ENCODE data around the gene MKRN1. TPM values are rescaled to one million over a fixed set of nuclear protein-coding genes. Genes with fewer than 3 reads are reported as not detected.

MKRN1 gene
- 68.8 and 89.3 TPM in 2 replicates for total RNA-seq (2014; rRNA removed; shearing (Covaris generic); ENCODE audit: low replicate concordance)

GRCh38 chr7:140479062-140479738 is at the start of gene MKRN1:
Gene MKRN1, minus strand, starts transcription at chr7:140479505. Its CDS starts 161 bp downstream, at chr7:140479344.
- Histone ChIP-seq H3K79me2 (ENCODE audit: low read length) (peaks cover 48% of the 10 kb centered on the region), H3K27me3 (ENCODE audit: low read length) (no peaks in the 10 kb centered on the region), H3K9me2 (replicated peaks; ENCODE audit: insufficient read depth, low read length) (no peaks in the 10 kb centered on the region), H3K36me3 (ENCODE audit: insufficient read depth, low read length) (no peaks in the 10 kb centered on the region), H2AFZ (ENCODE audit: low read length) (peak within 1 kb of the TSS; percentile 89), H3K9ac (ENCODE audit: low read length) (peak within 1 kb of the TSS; percentile 92), H3K4me1 (ENCODE audit: low read length) (peaks cover 30% of the 10 kb centered on the region), H3K27ac (ENCODE audit: low read length) (peak within 1 kb of the TSS; percentile 85), H3K9me3 (ENCODE audit: low read length) (no peaks in the 10 kb centered on the region), H3K4me2 (ENCODE audit: low read depth, low read length, poor library complexity, severe bottlenecking) (peak within 1 kb of the TSS; percentile 86), H3K4me3 (ENCODE audit: low read length) (peak within 1 kb of the TSS; percentile 98), H4K20me1 (ENCODE audit: insufficient read depth, low read depth, low read length) (peaks cover 27% of the 10 kb centered on the region)
- peak; percentile 97 for DNase-seq

GRCh38 chr7:140526787-140527664 is 47.7 kb upstream of the MKRN1 start:
- no peak for DNase-seq
- Histone ChIP-seq H3K4me2 (ENCODE audit: low read depth, low read length, poor library complexity, severe bottlenecking) (no peak overlapping the region), H2AFZ (ENCODE audit: low read length) (no peak overlapping the region), H3K36me3 (ENCODE audit: insufficient read depth, low read length) (no peaks in the 10 kb centered on the region), H3K27ac (ENCODE audit: low read length) (no peak overlapping the region), H3K9me2 (replicated peaks; ENCODE audit: insufficient read depth, low read length) (no peaks in the 10 kb centered on the region), H3K4me1 (ENCODE audit: low read length) (no peaks in the 10 kb centered on the region), H3K4me3 (ENCODE audit: low read length) (no peak overlapping the region), H3K9ac (ENCODE audit: low read length) (no peak overlapping the region), H4K20me1 (ENCODE audit: insufficient read depth, low read depth, low read length) (no peaks in the 10 kb centered on the region), H3K9me3 (ENCODE audit: low read length) (no peaks in the 10 kb centered on the region), H3K79me2 (ENCODE audit: low read length) (no peaks in the 10 kb centered on the region), H3K27me3 (ENCODE audit: low read length) (no peaks in the 10 kb centered on the region)

GRCh38 chr7:140526214-140526613 is 46.9 kb upstream of the MKRN1 start:
- Histone ChIP-seq H3K79me2 (ENCODE audit: low read length) (no peaks in the 10 kb centered on the region), H4K20me1 (ENCODE audit: insufficient read depth, low read depth, low read length) (no peaks in the 10 kb centered on the region), H3K4me3 (ENCODE audit: low read length) (no peak overlapping the region), H3K4me2 (ENCODE audit: low read depth, low read length, poor library complexity, severe bottlenecking) (no peak overlapping the region), H3K4me1 (ENCODE audit: low read length) (no peaks in the 10 kb centered on the region), H2AFZ (ENCODE audit: low read length) (no peak overlapping the region), H3K27me3 (ENCODE audit: low read length) (no peaks in the 10 kb centered on the region), H3K9me2 (replicated peaks; ENCODE audit: insufficient read depth, low read length) (no peaks in the 10 kb centered on the region), H3K27ac (ENCODE audit: low read length) (no peak overlapping the region), H3K9ac (ENCODE audit: low read length) (no peak overlapping the region), H3K36me3 (ENCODE audit: insufficient read depth, low read length) (no peaks in the 10 kb centered on the region), H3K9me3 (ENCODE audit: low read length) (no peaks in the 10 kb centered on the region)
- no peak for DNase-seq

- Histone ChIP-seq H2AFZ (ENCODE audit: low read length) (no peak overlapping the region), H3K9ac (ENCODE audit: low read length) (no peak overlapping the region), H3K4me2 (ENCODE audit: low read depth, low read length, poor library complexity, severe bottlenecking) (no peak overlapping the region), H3K4me3 (ENCODE audit: low read length) (no peak overlapping the region), H3K9me2 (replicated peaks; ENCODE audit: insufficient read depth, low read length) (no peaks in the 10 kb centered on the region), H4K20me1 (ENCODE audit: insufficient read depth, low read depth, low read length) (no peaks in the 10 kb centered on the region), H3K9me3 (ENCODE audit: low read length) (no peaks in the 10 kb centered on the region), H3K27me3 (ENCODE audit: low read length) (no peaks in the 10 kb centered on the region), H3K27ac (ENCODE audit: low read length) (no peak overlapping the region), H3K36me3 (ENCODE audit: insufficient read depth, low read length) (no peaks in the 10 kb centered on the region), H3K4me1 (ENCODE audit: low read length) (no peaks in the 10 kb centered on the region), H3K79me2 (ENCODE audit: low read length) (no peaks in the 10 kb centered on the region)
- no peak for DNase-seq
Observed at GRCh38 chr7:140525743-140526142, 46.4 kb upstream of the MKRN1 start.

- DNase-seq: no peak
- Histone ChIP-seq H3K27ac (ENCODE audit: low read length) (no peak overlapping the region), H3K9me3 (ENCODE audit: low read length) (no peaks in the 10 kb centered on the region), H3K9ac (ENCODE audit: low read length) (no peak overlapping the region), H2AFZ (ENCODE audit: low read length) (no peak overlapping the region), H3K9me2 (replicated peaks; ENCODE audit: insufficient read depth, low read length) (no peaks in the 10 kb centered on the region), H3K27me3 (ENCODE audit: low read length) (no peaks in the 10 kb centered on the region), H3K4me3 (ENCODE audit: low read length) (no peak overlapping the region), H3K36me3 (ENCODE audit: insufficient read depth, low read length) (no peaks in the 10 kb centered on the region), H3K4me2 (ENCODE audit: low read depth, low read length, poor library complexity, severe bottlenecking) (no peak overlapping the region), H4K20me1 (ENCODE audit: insufficient read depth, low read depth, low read length) (no peaks in the 10 kb centered on the region), H3K79me2 (ENCODE audit: low read length) (no peaks in the 10 kb centered on the region), H3K4me1 (ENCODE audit: low read length) (no peaks in the 10 kb centered on the region)
Observed at GRCh38 chr7:140521421-140521820, 42.1 kb upstream of the MKRN1 start.

- H3K79me2 ChIP-seq (ENCODE audit: low read length): no peaks in the 10 kb centered on the region
- H3K4me2 ChIP-seq (ENCODE audit: low read depth, low read length, poor library complexity, severe bottlenecking): no peak overlapping the region
- no peaks in the 10 kb centered on the region for H3K4me1 ChIP-seq (ENCODE audit: low read length)
- no peak overlapping the region for H3K9ac ChIP-seq (ENCODE audit: low read length)
- no peaks in the 10 kb centered on the region for H3K9me3 ChIP-seq (ENCODE audit: low read length)
- H3K9me2 ChIP-seq (replicated peaks; ENCODE audit: insufficient read depth, low read length): no peaks in the 10 kb centered on the region
- no peak for DNase-seq
- H3K36me3 ChIP-seq (ENCODE audit: insufficient read depth, low read length): no peaks in the 10 kb centered on the region
- H2AFZ ChIP-seq (ENCODE audit: low read length): no peak overlapping the region
- no peak overlapping the region for H3K4me3 ChIP-seq (ENCODE audit: low read length)
- H3K27me3 ChIP-seq (ENCODE audit: low read length): no peaks in the 10 kb centered on the region
- H3K27ac ChIP-seq (ENCODE audit: low read length): no peak overlapping the region
- H4K20me1 ChIP-seq (ENCODE audit: insufficient read depth, low read depth, low read length): no peaks in the 10 kb centered on the region
Observed at GRCh38 chr7:140519007-140519399, 39.7 kb upstream of the MKRN1 start.

- Histone ChIP-seq H3K9ac (ENCODE audit: low read length) (no peak overlapping the region), H3K4me3 (ENCODE audit: low read length) (no peak overlapping the region), H3K4me2 (ENCODE audit: low read depth, low read length, poor library complexity, severe bottlenecking) (no peak overlapping the region), H3K9me2 (replicated peaks; ENCODE audit: insufficient read depth, low read length) (no peaks in the 10 kb centered on the region), H3K4me1 (ENCODE audit: low read length) (no peaks in the 10 kb centered on the region), H3K27ac (ENCODE audit: low read length) (no peak overlapping the region), H3K79me2 (ENCODE audit: low read length) (no peaks in the 10 kb centered on the region), H3K27me3 (ENCODE audit: low read length) (no peaks in the 10 kb centered on the region), H4K20me1 (ENCODE audit: insufficient read depth, low read depth, low read length) (no peaks in the 10 kb centered on the region), H3K36me3 (ENCODE audit: insufficient read depth, low read length) (no peaks in the 10 kb centered on the region), H3K9me3 (ENCODE audit: low read length) (no peaks in the 10 kb centered on the region), H2AFZ (ENCODE audit: low read length) (no peak overlapping the region)
- no peak for DNase-seq
Observed at GRCh38 chr7:140518370-140519006, 39.2 kb upstream of the MKRN1 start.

All from Karpas-422 (cell line).